ENCODE data around the gene ZDHHC21.
"Not testable (repeated sequence)": the region's sequence is repeated elsewhere in the genome, so short reads cannot be mapped to it uniquely, and the experiment has no call there.

Gene ZDHHC21

GRCh38 chr9:14678776-14679175 lies 14.5 kb downstream of the ZDHHC21 start:
- DNase-seq: no peak

- no peak for DNase-seq
Measured at GRCh38 chr9:14677872-14678271, 15.4 kb downstream of the ZDHHC21 start.

GRCh38 chr9:14677396-14677795 lies 15.8 kb downstream of the ZDHHC21 start:
- DNase-seq: no peak

GRCh38 chr9:14674630-14675029 lies 18.6 kb downstream of the ZDHHC21 start:
- no peak for DNase-seq

- no peak for DNase-seq
Measured at GRCh38 chr9:14671377-14671776, 21.9 kb downstream of the ZDHHC21 start.

GRCh38 chr9:14670718-14671117 lies 22.5 kb downstream of the ZDHHC21 start:
- no peak for DNase-seq

- DNase-seq: not testable (repeated sequence)
Measured at GRCh38 chr9:14664022-14664421, 29.2 kb downstream of the ZDHHC21 start.

GRCh38 chr9:14662060-14662453 lies 31.2 kb downstream of the ZDHHC21 start:
- no peak for DNase-seq

GRCh38 chr9:14661421-14662059 lies 31.7 kb downstream of the ZDHHC21 start:
- no peak for DNase-seq

GRCh38 chr9:14660721-14661120 lies 32.5 kb downstream of the ZDHHC21 start:
- no peak for DNase-seq

GRCh38 chr9:14654932-14655331 lies 38.3 kb downstream of the ZDHHC21 start:
- DNase-seq: no peak

GRCh38 chr9:14653511-14653910 lies 39.7 kb downstream of the ZDHHC21 start:
- DNase-seq: no peak

- DNase-seq: peak; percentile 2
Measured at GRCh38 chr9:14652729-14653377, 40.4 kb downstream of the ZDHHC21 start.

GRCh38 chr9:14650596-14650995 lies 42.6 kb downstream of the ZDHHC21 start:
- no peak for DNase-seq

GRCh38 chr9:14645648-14646047 lies 47.6 kb downstream of the ZDHHC21 start:
- no peak for DNase-seq

- no peak for DNase-seq
Measured at GRCh38 chr9:14640967-14641366, 52.3 kb downstream of the ZDHHC21 start.

- no peak for DNase-seq
Measured at GRCh38 chr9:14640294-14640693, 52.9 kb downstream of the ZDHHC21 start.

GRCh38 chr9:14633906-14634565 lies 59.2 kb downstream of the ZDHHC21 start:
- DNase-seq: no peak

GRCh38 chr9:14633148-14633547 lies 60.1 kb downstream of the ZDHHC21 start:
- no peak for DNase-seq

- no peak for DNase-seq
Measured at GRCh38 chr9:14627513-14627912, 65.7 kb downstream of the ZDHHC21 start.

- no peak for DNase-seq
Measured at GRCh38 chr9:14618836-14619420, 74.3 kb downstream of the ZDHHC21 start.

- DNase-seq: no peak
Measured at GRCh38 chr9:14616188-14616982, 76.8 kb downstream of the ZDHHC21 start.

GRCh38 chr9:14608540-14608939 lies 84.7 kb downstream of the ZDHHC21 start:
- DNase-seq: no peak
